Epithelial cell of prostate (primary cell): ENCODE results near the gene SF3B3.
"Not testable (repeated sequence)": the region's sequence is repeated elsewhere in the genome, so short reads cannot be mapped to it uniquely, and the experiment has no call there.

Experiments
- DNase-seq: peaks from one replicate; pipeline ENCODE4 v3.0.0-alpha.2; 2011; ENCODE audit warnings: low read depth, low spot score
- H3K27ac ChIP-seq: fragments of 450-650 bp; 2 replicates; pipeline ENCODE4 v1.5.1; 2017; ENCODE audit warnings: mild to moderate bottlenecking

SF3B3 gene

GRCh38 chr16:70582280-70582978, 58.8 kb downstream of the SF3B3 start:
- no peak for DNase-seq
- no peak overlapping the region for H3K27ac ChIP-seq

DNA sequence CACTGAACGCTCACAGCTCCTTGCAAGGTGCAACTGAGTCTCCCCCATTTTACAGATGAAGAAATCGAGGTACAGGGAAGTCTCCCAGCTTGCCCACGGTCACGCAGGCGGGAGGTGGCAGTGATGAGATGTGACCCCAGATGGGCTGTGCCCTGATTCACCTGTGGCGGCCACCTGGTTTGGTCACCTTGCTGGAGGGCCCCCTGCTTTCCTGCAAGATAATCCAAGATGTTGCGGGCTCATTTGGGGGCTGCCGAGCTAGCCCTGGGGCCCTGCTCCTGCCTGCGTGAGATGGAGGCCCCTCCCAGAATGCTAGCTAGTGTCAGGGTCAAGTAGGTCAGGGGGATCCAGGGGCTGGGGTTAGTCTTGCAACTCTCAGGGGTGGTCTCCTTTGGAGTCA, 63.1 kb downstream of the SF3B3 start:
- no peak for DNase-seq
- no peak overlapping the region for H3K27ac ChIP-seq

- peak overlapping the region; percentile 5 for H3K27ac ChIP-seq
- DNase-seq = no peak
Observed at GRCh38 chr16:70588565-70588964, 64.9 kb downstream of the SF3B3 start.

GRCh38 chr16:70589416-70589815, 65.8 kb downstream of the SF3B3 start:
- not testable (repeated sequence) for H3K27ac ChIP-seq, DNase-seq

GRCh38 chr16:70589998-70590471, 66.4 kb downstream of the SF3B3 start:
- no peak overlapping the region for H3K27ac ChIP-seq
- no peak for DNase-seq

GRCh38 chr16:70590722-70591415, 67.3 kb downstream of the SF3B3 start:
- no peak overlapping the region for H3K27ac ChIP-seq
- no peak for DNase-seq

- no peak overlapping the region for H3K27ac ChIP-seq
- no peak for DNase-seq
Observed at GRCh38 chr16:70591615-70592014, 68.0 kb downstream of the SF3B3 start.

DNA sequence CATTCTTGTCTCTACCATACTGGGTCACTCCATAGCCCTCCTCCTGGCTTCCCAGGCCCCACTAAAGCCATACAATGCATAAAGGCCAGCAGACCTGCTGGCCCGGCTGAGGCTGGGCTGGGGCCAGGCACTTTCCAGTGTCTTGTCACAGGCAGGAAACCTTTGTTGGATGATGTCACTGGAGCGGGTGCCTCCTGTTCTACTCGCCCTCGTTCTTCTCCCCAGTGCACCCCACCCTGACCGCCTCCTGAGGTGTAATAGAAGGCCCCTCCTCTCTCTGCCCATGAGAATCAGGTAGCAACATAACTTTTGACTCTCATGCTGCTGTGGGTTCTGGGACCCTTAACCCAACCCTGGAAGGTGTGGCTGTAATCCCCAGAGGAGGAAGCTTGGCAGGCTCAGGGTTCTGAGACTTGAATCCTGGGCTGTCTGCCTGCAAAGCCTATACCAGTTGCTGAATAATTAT, 68.5 kb downstream of the SF3B3 start:
- DNase-seq = no peak
- H3K27ac ChIP-seq = no peak overlapping the region

DNA sequence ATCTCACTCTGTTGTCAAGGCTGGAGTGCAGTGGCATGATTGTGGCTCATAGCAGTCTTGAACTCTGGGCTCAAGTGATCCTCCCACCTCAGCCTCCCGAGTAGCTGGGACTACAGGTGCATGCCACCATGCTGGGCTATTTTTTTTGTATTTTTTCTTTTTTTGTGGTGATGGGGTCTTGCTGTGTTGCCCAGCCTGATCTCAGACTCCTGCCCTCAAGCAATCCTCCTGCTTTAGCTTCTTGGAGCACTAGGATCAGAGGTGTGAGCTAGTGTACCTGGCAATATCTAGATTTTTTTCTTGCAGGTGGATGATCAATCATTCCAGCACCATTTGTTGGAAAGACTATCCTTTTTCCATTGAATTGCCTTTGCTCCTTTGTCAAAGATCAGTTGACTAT, 69.9 kb downstream of the SF3B3 start:
- H3K27ac ChIP-seq = no peak overlapping the region
- no peak for DNase-seq

DNA sequence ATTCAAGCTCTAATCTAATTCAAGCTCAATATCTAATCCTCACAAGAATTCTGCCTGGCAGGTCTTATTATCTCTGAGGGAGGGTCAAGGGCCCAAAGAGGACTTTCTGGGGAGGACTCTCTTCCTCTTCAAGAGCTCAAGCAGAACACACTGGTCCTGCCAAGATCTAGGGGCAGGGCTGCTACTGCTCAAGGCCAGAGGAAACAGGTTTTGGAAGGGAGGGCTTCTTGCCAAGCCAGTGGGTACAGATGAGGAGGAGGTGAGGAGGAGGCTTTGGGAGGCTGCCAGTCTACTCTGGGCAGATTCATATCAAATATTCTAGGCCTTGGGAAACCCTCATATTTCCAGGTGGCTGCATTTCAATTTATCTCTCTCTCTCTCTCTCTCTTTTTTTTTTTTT, 71.0 kb downstream of the SF3B3 start:
- no peak for DNase-seq
- H3K27ac ChIP-seq = no peak overlapping the region

DNA sequence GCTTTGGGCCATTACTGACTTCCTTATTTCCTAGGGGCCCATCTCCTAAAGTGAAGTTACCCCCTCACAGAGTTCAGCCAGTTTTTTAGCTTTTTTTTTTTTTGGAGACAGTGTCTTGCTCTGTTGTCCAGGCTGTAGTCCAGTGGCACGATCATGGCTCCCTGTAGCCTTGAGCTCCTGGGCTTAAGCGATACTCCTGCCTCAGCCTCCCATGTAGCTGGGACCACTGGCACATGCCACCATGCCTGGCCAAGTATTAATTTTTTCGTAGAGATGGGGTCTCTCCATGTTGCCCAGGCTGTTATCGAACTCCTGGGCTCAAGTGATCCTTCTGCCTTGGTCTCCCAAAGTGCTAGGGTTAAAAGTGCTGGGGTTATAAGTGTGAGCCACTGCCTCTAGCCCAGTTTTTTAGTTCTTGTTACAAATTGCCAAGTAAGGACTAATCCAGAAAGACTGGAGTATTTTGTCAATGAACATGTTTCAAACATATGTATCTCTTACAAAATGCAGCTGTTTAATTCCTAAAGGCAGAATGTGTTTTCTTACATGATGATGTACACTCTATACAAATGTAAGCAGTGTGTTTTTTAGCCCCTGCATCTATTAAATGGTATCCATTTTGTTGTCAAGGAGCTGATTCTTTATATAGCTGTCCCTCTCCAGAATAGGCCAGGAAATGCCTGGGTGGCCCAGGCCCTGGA, 73.7 kb downstream of the SF3B3 start:
- DNase-seq = no peak

GRCh38 chr16:70598937-70599503, 75.4 kb downstream of the SF3B3 start:
- H3K27ac ChIP-seq = no peak overlapping the region
- no peak for DNase-seq

More for the DNA sequence above, 73.7 kb downstream of the SF3B3 start:
- no peak overlapping the region for H3K27ac ChIP-seq

- DNase-seq = no peak
- H3K27ac ChIP-seq = no peak overlapping the region
Observed at GRCh38 chr16:70600730-70601129, 77.1 kb downstream of the SF3B3 start.

GRCh38 chr16:70601576-70602575, 78.3 kb downstream of the SF3B3 start:
- DNase-seq = no peak

DNA sequence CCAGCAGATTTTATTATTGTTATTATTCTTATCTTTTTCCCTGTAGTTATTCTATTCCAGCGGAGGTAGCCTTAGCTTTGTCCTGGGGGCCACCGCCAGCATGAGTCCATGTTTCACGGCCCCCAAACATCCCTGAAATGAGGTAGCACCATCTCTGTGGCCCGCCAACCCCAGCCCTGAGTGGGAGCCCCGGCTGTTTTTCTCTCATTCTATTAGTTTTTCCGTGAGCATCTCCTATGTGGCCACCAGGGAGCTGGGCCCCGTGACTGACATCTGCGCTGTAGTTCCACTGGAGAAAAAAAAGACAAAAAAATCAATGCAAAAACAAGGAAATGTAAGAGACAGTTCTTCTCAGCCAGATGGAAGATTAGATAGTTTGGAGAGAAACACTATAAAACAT, 79.2 kb downstream of the SF3B3 start:
- H3K27ac ChIP-seq = no peak overlapping the region
- DNase-seq = no peak

More at GRCh38 chr16:70601576-70602575, 78.3 kb downstream of the SF3B3 start:
- no peak overlapping the region for H3K27ac ChIP-seq

DNA sequence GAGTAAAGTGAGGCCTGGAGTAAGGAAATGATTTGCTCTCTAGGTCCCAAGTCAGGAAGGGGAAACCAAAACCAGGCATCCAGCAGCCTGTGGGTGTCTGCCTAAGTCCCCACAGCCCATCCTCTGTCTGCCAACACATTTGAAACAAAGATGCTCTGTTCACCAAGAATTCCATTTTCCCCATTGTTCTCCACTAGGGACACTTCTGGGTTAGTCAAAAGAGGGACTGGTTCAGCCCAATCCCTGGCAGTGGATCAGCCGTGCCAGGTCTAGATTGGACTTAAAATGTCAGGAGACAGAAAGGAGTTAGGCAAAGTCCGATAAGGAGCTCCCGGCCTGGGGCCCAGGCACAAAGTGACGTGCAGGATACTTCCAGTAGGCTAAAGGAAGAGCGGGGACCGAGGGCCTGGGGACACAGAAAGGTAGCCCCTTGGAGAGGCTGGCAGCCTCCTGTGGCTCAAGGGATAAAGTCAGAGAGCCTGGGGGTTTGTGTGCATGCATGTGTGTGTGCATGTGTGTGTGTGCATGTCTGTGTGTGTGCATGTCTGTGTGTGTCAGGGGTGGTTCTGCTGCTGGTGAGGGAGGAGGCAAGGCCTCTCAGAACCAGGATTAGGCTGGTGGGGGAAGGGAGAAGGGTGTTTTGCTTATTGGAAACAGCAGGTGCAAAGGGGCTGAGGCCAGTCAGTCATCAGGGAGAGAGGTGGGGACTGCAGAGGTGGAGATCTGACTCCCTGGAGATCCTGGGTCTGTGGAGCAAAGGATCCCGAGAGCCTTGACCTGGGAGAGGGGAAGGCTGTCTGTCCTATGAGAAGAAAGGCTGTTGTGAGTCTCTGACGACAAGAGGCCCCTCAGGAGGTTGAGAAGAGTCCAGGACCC, 81.0 kb downstream of the SF3B3 start:
- H3K27ac ChIP-seq = no peak overlapping the region
- DNase-seq = no peak

DNA sequence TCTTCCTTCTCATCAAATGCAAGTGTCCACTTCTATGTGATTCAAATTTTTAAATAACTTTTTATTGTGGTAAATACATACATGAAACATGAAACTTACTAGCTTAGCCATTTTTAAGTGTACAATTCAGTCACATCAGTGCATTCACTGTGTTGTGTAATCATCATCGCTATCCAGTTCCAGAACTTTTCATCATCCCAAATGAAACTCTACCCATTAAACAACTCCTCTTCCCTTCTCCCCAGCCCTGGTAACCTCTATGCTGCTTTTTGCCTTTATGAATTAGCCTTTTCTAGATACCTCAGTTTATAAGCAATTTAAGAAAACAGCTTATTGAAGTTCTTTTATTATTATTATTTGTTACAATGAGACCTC, 81.7 kb downstream of the SF3B3 start:
- DNase-seq = no peak
- no peak overlapping the region for H3K27ac ChIP-seq

DNA sequence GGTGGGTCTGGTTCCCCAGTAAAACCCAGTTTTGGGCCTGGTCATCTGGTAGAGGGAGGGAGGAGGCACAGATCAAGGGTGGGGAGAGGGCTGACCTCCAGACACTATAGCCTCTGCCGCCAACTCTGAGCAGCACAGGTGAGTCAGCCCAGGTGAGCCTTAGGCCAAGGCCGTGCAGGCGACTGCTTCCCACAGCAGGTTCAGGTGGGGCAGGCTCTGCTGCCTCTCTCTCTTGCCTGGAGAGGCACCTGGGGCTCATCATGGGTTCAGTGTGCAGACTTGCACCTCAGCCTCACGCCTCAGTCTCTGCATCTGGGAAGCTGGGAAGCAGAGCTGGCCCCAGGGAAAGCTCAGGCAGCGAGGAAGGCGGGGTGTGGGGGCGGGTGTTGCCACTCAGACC, 84.9 kb downstream of the SF3B3 start:
- H3K27ac ChIP-seq = no peak overlapping the region
- DNase-seq = no peak
